ENCODE measurements around the gene AAMDC.

Gene AAMDC

GRCh38 chr11:77820565-77821348 is at the start of gene AAMDC, which contains the start of gene RSF1:
Gene AAMDC, plus strand, starts transcription at chr11:77821144. Its CDS starts 21,353 bp downstream, at chr11:77842497.
Gene RSF1, minus strand, starts transcription at chr11:77820722. Its CDS starts 8 bp downstream, at chr11:77820714.
- DNase-seq (ENCODE audit: low read depth): peak; percentile 95

GRCh38 chr11:77775936-77776335 is 45.0 kb upstream of the AAMDC start:
- DNase-seq (ENCODE audit: low read depth): no peak

DNA sequence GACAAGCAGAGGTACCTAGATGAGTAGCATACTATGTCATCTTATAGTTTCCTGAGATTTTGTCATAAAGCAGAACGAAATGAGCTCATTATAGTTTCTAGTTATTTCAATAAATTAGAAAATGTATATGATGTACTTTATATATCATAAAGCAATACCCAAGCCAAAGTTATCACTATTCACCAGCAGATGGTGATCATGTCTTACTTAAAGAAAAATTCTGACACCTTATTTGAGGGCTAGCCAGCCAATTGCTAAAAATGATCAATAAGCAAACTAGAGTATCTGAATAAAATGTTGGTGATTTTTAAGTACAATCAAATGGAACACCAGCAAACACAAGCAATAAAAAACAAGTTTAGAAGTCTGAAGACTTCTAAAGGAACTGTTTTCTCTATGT is 44.5 kb upstream of the AAMDC start:
- DNase-seq (ENCODE audit: low read depth): no peak

- DNase-seq (ENCODE audit: low read depth): no peak
Observed at GRCh38 chr11:77778118-77778517, 42.8 kb upstream of the AAMDC start.

- no peak for DNase-seq (ENCODE audit: low read depth)
Observed at GRCh38 chr11:77778549-77778948, 42.4 kb upstream of the AAMDC start.

- no peak for DNase-seq (ENCODE audit: low read depth)
Observed at GRCh38 chr11:77779935-77780334, 41.0 kb upstream of the AAMDC start.

DNA sequence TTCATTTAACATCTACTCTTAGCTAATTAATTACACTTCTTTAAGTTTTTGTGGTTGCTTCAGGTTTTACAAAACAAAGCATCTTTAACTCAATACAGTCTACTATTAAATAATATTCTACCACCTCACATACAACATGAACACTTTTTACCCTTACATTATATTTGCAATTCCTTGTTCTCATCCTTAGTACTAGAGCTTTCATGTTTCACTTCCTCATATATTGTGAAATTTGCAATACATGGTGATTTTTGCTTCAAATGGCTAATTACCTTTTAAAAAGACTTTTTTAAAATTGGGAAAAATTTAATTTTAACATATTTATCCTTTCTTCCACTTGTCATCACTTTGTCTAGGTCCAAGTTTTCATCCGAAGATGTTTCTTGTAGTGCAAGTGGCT is 37.9 kb upstream of the AAMDC start:
- DNase-seq (ENCODE audit: low read depth): no peak

GRCh38 chr11:77784572-77784971 is 36.4 kb upstream of the AAMDC start:
- DNase-seq (ENCODE audit: low read depth): no peak

DNA sequence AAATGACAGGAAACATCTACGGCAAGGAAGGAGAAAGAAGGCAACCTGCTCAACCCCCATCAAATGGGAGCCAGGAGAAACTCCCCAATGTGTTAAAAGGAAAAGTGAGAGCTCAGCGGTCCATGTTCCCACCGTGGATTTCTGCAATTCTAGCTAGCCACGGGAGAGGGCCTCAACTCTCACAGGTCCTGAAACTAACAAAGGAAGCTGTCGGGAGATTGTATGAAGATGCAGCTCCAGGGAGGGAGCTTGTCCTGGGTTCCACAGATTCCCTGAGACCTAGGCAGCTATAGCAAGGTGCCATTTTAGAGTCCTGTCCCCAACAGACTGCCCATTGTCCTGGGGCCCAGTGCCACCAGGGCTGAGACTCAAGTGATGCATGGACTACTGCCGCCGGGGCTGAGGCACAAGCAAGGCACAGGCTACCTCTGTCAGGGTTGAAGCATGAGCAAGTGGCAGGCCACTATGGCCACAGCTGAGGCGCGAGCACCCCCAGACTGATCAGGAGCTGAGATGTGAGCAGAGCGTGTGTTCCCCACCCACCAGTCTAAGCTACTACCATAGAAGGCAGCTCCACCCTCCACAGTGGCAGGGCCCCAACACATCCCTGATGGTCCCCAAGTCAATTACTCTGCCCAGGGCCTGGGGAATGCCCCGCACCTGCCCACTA is 31.7 kb upstream of the AAMDC start:
- DNase-seq (ENCODE audit: low read depth): no peak

DNA sequence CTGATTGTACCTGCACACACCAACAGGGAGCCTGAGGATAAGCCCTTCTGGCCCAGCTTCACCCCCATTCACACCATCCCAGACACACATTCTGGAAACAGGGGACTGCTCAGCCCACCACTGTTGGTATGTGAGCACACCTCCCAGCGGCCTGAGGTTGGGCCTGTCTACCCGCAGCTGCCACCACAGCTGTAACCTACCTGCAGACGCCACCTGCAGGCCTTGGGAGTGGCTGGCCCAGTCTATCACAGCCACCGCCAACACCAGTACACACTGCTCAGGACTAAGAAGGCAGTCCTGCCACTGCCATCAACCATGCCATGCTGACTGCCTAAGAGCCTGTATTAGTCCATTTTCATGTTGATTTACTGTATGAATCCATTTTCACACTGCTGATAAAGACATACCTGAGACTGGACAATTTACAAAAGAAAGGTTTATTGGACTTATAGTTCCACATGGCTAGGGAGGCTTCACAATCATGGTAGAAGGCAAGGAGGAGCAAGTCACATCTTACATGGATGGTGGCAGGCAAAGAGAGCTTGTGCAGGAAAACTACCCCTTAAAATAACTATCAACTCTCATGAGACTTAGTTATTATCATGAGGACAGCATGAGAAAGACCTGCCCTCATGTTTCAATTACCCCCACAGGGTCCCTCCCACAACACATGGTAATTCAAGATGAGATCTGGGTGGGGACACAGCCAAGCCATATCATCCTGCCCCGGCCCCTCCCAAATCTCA is 31.0 kb upstream of the AAMDC start:
- DNase-seq (ENCODE audit: low read depth): no peak

DNA sequence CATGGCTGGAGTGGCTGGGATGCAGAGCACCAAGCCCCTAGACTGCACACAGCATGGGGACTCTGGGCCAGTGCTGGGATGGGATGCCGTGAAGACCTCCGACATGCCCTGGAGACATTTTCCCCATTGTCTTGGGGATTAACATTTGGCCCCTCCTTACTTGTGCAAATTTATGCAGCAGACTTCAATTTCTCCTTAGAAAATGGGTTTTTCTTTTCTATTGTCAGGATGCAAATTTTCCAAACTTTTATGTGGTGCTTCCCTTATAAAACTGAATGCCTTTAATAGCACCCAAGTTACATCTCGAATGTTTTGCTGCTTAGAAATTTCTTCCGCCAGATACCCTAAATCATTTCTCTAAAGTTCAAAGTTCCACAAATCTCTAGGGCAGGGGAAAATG is 29.6 kb upstream of the AAMDC start:
- DNase-seq (ENCODE audit: low read depth): no peak

DNA sequence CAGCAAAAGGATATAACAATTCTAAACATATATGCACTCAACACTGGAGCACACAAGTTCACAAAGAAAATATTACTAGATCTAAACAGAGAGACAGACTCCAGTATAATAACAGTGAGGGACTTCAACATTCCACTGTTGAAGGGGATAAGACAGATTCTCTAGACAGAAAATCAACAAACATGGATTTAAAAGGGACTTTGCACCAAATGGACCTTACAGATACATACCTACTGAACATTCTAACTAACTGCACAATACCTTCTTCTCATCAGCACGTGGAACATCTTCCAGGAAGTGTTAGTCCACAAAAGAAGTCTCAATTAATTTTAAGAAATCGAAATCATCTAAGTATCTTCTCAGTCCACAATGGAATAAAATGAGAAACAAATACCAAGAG is 27.0 kb upstream of the AAMDC start:
- no peak for DNase-seq (ENCODE audit: low read depth)

DNA sequence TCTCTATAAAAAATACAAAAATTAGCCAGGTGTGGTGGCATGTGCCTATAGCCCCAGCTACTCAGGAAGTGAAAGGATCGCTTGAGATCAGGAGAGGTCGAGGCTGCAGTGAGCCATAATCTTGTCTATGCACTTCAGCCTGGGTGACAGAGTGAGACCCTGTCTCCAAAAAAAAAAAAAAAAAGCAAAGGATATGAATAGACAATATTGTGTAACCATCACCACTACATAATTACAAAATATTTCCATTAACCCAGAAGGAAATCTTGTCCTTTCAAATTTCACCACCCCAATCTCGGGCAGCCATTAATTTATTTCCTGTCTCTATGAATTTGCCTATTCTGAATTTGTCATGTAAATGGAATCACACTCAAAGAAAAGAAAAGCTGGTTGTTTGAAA is 21.6 kb upstream of the AAMDC start:
- DNase-seq (ENCODE audit: low read depth): no peak

- no peak for DNase-seq (ENCODE audit: low read depth)
Observed at GRCh38 chr11:77800449-77800848, 20.5 kb upstream of the AAMDC start.

GRCh38 chr11:77801477-77801876 is 19.5 kb upstream of the AAMDC start:
- no peak for DNase-seq (ENCODE audit: low read depth)

DNA sequence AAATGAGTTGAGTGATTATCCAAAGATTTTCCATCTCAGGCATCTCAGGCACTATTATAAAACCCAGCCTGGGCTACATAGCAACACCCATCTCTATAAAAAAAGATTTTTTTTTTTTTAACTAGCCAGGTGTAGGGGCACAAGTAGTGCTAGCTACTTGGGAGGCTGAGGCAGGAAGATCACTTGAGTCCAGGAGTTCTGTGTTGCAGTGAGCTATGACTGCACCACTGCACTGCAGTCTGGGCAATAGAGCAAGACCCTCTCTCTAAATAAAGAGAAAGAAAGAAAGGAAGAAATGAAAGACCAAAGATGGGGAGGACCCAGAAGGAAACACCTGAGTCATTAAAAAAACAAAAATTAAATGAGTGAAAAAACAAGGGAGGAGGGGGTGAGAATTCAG is 14.5 kb upstream of the AAMDC start:
- no peak for DNase-seq (ENCODE audit: low read depth)

GRCh38 chr11:77806993-77807392 is 14.0 kb upstream of the AAMDC start:
- no peak for DNase-seq (ENCODE audit: low read depth)

GRCh38 chr11:77813256-77813655 is 7.7 kb upstream of the AAMDC start:
- no peak for DNase-seq (ENCODE audit: low read depth)

GRCh38 chr11:77814848-77815247 is 6.1 kb upstream of the AAMDC start:
- DNase-seq (ENCODE audit: low read depth): no peak

GRCh38 chr11:77815459-77815858 is 5.5 kb upstream of the AAMDC start:
- DNase-seq (ENCODE audit: low read depth): no peak

GRCh38 chr11:77819411-77819920 is 1.5 kb upstream of the AAMDC start:
- DNase-seq (ENCODE audit: low read depth): peak; percentile 76

- peak; percentile 16 for DNase-seq (ENCODE audit: low read depth)
Observed at GRCh38 chr11:77819921-77820564, 901 bp upstream of the AAMDC start.

All from activated T-cell treated with anti-CD3 and anti-CD28 coated beads for 24 hours (primary cell).